ENCODE data around the gene TEX13B.

- TF ChIP-seq CTCF (IDR thresholded peaks at IDR 0.05) = no peak
- no peak for TF ChIP-seq POLR2A (IDR thresholded peaks at IDR 0.05)
Observed at GRCh38 chrX:108000751-108001150, 18.6 kb upstream of the TEX13B start.
